Panc1 (cell line): Measurements from ENCODE around the gene VKORC1. TPM values are rescaled to one million over a fixed set of nuclear protein-coding genes. Genes with fewer than 3 reads are reported as not detected.

Source experiments
- ATAC-seq: fragments of 200-7000 bp; cut with Tn5 transposase; 2 replicates; pipeline ENCODE4 v1.9.1; 2020; ENCODE audit warnings: mild to moderate bottlenecking, moderate library complexity
- BruUV-seq: library from RNA; stranded (reverse); fragments of 400-500 nt; replicated peaks from 2 replicates; lab custom pipeline; 2021; lab: Mats Ljungman, UMichigan
- CTCF ChIA-PET: fragments of 300-600 bp; sonication (Branson Sonifier 250); formaldehyde crosslinking; loops from one replicate; lab custom pipeline; 2022; ENCODE audit warnings: antibody characterized with exemption; lab: Charles Lee
- POLR2A ChIA-PET: fragments of 300-600 bp; sonication (Branson Sonifier 250); formaldehyde crosslinking; loops from one replicate; lab custom pipeline; 2022; ENCODE audit warnings: antibody characterized with exemption; lab: Charles Lee
- DNase-seq: peaks from one replicate; pipeline ENCODE4 v3.0.0-alpha.2; 2010; ENCODE audit warnings: low read depth, low spot score
- H3K27ac ChIP-seq: 2 replicates; pipeline ENCODE4 v1.5.1; 2011; ENCODE audit warnings: mild to moderate bottlenecking, low read length, inconsistent platforms
- H3K27me3 ChIP-seq: fragments of 200-500 bp; sonication (Bioruptor generic); 2 replicates; pipeline ENCODE4 v1.6.0; 2014; ENCODE audit warnings: low read length, inconsistent platforms; ENCODE audit not compliant: control insufficient read depth, insufficient read depth
- H3K36me3 ChIP-seq: fragments of 200-500 bp; sonication (Bioruptor generic); 2 replicates; pipeline ENCODE4 v1.5.1; 2014; ENCODE audit warnings: inconsistent platforms, mild to moderate bottlenecking, low read length, moderate library complexity; ENCODE audit not compliant: control insufficient read depth, insufficient read depth
- H3K4me1 ChIP-seq: 2 replicates; pipeline ENCODE4 v1.5.1; 2011; ENCODE audit warnings: inconsistent platforms, mild to moderate bottlenecking, low read length, moderate library complexity; ENCODE audit not compliant: control insufficient read depth, insufficient read depth
- H3K4me3 ChIP-seq, 2 experiments: 2 replicates each; pipeline ENCODE4 v1.5.1; 2011 to 2012; ENCODE audit warnings: low read depth in 2 of 2, low read length in 2 of 2, mild to moderate bottlenecking in 2 of 2, inconsistent platforms in 1 of 2, moderate library complexity in 1 of 2
- H3K9me3 ChIP-seq: fragments of 200-500 bp; sonication (Bioruptor generic); 2 replicates; pipeline ENCODE4 v1.5.1; 2014; ENCODE audit warnings: low read depth, mild to moderate bottlenecking, inconsistent platforms, low read length, moderate library complexity; ENCODE audit not compliant: control insufficient read depth, insufficient read depth
- CTCF ChIP-seq: fragments of 450-650 bp; IDR thresholded peaks from 2 replicates; pipeline ENCODE4 v1.5.1; 2017; ENCODE audit warnings: mild to moderate bottlenecking
- POLR2AphosphoS5 ChIP-seq: IDR thresholded peaks from 2 replicates; pipeline ENCODE4 v1.6.1; 2012; ENCODE audit warnings: mild to moderate bottlenecking, low read depth, low read length, moderate library complexity
- SIN3A ChIP-seq: IDR thresholded peaks from 2 replicates; pipeline ENCODE4 v1.6.1; 2012; ENCODE audit warnings: low read depth, mild to moderate bottlenecking, low read length, moderate library complexity, borderline replicate concordance; ENCODE audit not compliant: insufficient read depth
- TCF7L2 ChIP-seq: IDR thresholded peaks from 2 replicates; pipeline ENCODE4 v1.6.1; 2011; ENCODE audit warnings: mild to moderate bottlenecking, low read depth, low read length, inconsistent platforms
- in situ Hi-C: cut with HindIII; loops from 2 replicates; pipeline ENCODE4 v1.10.0; 2016; ENCODE audit warnings: low sequenced_read_pairs, low pct_unique_long_range_greater_than_20kb
- intact Hi-C: fragments of 100-400 bp; cut with micrococcal nuclease; formaldehyde crosslinking; loops from one replicate; pipeline ENCODE4 v1.10.0; 2022; ENCODE audit not compliant: unreplicated experiment
- total RNA-seq: library from RNA; stranded (reverse); gene quantifications from one replicate; pipeline ENCODE4 v1.2.1, GENCODE V29; 2021; ENCODE audit not compliant: unreplicated experiment
- TF ChIP-seq, protein P1 (sequence below), 2 experiments: IDR thresholded peaks; 2 replicates each; pipeline ENCODE4 v1.6.1; 2011 to 2012; ENCODE audit warnings: low read depth in 2 of 2, control low read depth in 1 of 2, low read length in 1 of 2, mild to moderate bottlenecking in 1 of 2, moderate library complexity in 1 of 2; ENCODE audit not compliant: insufficient read depth in 1 of 2

Gene VKORC1
- total RNA-seq, 1 experiment from 2014 or later, result 109 TPM

DNA sequence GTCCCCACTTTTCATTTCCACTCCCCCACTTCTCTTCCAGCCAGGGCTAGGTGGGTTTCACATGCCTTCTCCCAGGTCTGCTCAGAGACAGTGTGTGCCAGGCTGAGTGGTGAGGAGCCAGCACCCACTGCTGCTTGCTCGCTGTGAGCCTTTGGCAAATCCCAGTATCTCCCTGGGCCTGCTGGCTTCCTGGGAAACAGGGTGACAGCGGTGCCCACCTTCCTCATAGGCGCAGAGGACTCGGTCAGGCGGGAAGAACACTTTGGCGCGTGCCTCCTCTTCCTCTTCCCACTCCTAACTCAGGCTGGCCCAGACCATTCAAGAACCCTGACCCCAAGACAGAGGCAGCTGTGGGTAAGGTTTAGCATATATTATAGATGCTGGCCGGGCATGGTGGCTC lies 5.4 kb downstream of the VKORC1 start:
- no peaks in the 10 kb centered on the region for H3K27me3 ChIP-seq
- ATAC-seq, result no peak
- in situ Hi-C loops, result no loop called here
- intact Hi-C loops, result no loop called here
- ChIA-PET CTCF (no interaction called here), POLR2A (interaction anchor here (0.5 kb wide), 1 partner anchor 348 kb away, joined by 3 read pairs; no protein-coding TSS in a partner anchor)
- H3K36me3 ChIP-seq, result no peaks in the 10 kb centered on the region; the same call in 1 of the 2 replicates
- no TSS peak for BruUV-seq
- no peak overlapping the region for H3K27ac ChIP-seq
- no peaks in the 10 kb centered on the region for H3K9me3 ChIP-seq
- no peak for DNase-seq
- no peak overlapping the region for H3K4me3 ChIP-seq
- peaks cover 4% of the 10 kb centered on the region; the same call in 1 of the 2 replicates for H3K4me1 ChIP-seq
- TF ChIP-seq SIN3A, result no peak
- no peak for TF ChIP-seq TCF7L2
- TF ChIP-seq, protein P1, sequence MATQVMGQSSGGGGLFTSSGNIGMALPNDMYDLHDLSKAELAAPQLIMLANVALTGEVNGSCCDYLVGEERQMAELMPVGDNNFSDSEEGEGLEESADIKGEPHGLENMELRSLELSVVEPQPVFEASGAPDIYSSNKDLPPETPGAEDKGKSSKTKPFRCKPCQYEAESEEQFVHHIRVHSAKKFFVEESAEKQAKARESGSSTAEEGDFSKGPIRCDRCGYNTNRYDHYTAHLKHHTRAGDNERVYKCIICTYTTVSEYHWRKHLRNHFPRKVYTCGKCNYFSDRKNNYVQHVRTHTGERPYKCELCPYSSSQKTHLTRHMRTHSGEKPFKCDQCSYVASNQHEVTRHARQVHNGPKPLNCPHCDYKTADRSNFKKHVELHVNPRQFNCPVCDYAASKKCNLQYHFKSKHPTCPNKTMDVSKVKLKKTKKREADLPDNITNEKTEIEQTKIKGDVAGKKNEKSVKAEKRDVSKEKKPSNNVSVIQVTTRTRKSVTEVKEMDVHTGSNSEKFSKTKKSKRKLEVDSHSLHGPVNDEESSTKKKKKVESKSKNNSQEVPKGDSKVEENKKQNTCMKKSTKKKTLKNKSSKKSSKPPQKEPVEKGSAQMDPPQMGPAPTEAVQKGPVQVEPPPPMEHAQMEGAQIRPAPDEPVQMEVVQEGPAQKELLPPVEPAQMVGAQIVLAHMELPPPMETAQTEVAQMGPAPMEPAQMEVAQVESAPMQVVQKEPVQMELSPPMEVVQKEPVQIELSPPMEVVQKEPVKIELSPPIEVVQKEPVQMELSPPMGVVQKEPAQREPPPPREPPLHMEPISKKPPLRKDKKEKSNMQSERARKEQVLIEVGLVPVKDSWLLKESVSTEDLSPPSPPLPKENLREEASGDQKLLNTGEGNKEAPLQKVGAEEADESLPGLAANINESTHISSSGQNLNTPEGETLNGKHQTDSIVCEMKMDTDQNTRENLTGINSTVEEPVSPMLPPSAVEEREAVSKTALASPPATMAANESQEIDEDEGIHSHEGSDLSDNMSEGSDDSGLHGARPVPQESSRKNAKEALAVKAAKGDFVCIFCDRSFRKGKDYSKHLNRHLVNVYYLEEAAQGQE (IDR thresholded peaks at IDR 0.05; ENCODE audit: insufficient read depth in 1 of 2, low read depth in 2 of 2, low read length in 1 of 2), result no peak
- TF ChIP-seq CTCF, result no peak
- no peak for TF ChIP-seq POLR2AphosphoS5

DNA sequence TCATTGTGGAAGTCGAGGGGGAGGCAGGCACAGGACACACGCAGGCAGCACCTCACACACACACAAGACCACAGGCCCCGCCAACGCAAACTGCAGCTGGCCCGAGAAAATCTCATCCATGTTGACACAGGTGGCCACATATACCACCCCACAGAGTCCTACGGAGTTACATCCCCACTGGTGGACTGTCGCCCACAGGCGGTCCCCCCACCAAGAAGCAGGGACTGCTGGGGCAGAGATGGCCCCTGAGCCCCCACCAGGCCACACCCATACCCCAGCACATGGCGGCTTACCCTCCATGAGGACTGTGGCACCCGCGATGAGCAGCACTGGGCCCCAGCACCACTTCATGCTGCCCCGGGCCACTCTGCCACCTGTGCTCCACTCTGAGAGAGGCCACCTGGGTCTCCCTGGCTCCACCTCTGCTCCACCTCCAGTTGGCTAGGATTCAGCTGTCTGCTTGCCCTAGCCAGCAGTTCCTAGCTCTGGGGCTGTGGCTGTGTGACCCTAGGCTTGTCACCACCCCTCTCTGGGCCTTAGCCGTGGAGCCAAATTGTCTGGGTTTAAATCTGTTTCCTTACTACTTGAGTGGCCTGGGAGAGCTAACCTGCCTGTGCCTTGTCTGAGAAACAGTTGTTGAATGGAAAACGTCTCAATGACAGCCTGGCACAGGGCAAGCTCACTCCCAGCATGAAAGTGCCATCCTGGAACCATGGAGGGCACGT lies 6.0 kb downstream of the VKORC1 start, which contains the start of gene PRSS53:
Gene PRSS53 (minus strand): TSS at position 485 of the 725 bp plus-strand sequence. CDS start 134 bp downstream, at position 351.
- BruUV-seq, result no TSS peak
- DNase-seq (no peak), ATAC-seq (no peak)
- H3K27ac ChIP-seq, result no peak within 1 kb of the TSS
- H3K27me3 ChIP-seq, result no peaks in the 10 kb centered on the region
- peaks cover 4% of the 10 kb centered on the region; the same call in 1 of the 2 replicates for H3K4me1 ChIP-seq
- ChIA-PET CTCF (no interaction called here), POLR2A (interaction anchor here (0.5 kb wide), 1 partner anchor 349 kb away, joined by 3 read pairs; no protein-coding TSS in a partner anchor)
- in situ Hi-C loops (no loop called here), intact Hi-C loops (no loop called here)
- H3K9me3 ChIP-seq, result no peaks in the 10 kb centered on the region
- no peak within 1 kb of the TSS for H3K4me3 ChIP-seq
- H3K36me3 ChIP-seq, result no peaks in the 10 kb centered on the region
- TF ChIP-seq POLR2AphosphoS5 (no peak; the same call in 1 of the 2 replicates), SIN3A (no peak), CTCF (no peak), TCF7L2 (no peak)
- TF ChIP-seq, protein P1 (IDR thresholded peaks at IDR 0.05; ENCODE audit: insufficient read depth in 1 of 2, low read depth in 2 of 2, low read length in 1 of 2), result no peak
